ENCODE results near the gene PLPP1.
A peak's percentile ranks its signal among the peaks of the same experiment; 100 is the strongest.

PLPP1 gene

DNA sequence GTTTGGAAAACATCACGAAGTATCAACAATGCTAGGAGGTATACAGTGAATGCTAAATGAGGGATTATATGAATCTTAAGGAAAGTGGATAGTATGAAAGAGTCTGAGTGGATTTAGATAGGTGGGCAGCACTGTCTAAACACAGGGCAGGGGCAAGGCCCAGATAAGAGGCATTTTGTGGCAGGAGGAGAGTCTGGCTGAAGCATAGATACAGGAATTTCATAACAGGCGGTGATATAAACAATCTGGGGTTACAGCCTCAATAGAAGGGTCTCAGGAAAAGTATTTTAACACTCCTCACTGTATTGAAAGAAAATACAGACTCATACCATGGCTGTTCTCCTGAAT, 96.9 kb downstream of the PLPP1 start:
- no peak for TF ChIP-seq FOXK2 (IDR thresholded peaks at IDR 0.05)
- TF ChIP-seq BHLHE40 (IDR thresholded peaks at IDR 0.05; ENCODE audit: borderline replicate concordance): no peak
- TF ChIP-seq L3MBTL2 (conservative IDR thresholded peaks at IDR 0.05): no peak
- TF ChIP-seq, protein P1, sequence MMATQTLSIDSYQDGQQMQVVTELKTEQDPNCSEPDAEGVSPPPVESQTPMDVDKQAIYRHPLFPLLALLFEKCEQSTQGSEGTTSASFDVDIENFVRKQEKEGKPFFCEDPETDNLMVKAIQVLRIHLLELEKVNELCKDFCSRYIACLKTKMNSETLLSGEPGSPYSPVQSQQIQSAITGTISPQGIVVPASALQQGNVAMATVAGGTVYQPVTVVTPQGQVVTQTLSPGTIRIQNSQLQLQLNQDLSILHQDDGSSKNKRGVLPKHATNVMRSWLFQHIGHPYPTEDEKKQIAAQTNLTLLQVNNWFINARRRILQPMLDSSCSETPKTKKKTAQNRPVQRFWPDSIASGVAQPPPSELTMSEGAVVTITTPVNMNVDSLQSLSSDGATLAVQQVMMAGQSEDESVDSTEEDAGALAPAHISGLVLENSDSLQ (IDR thresholded peaks at IDR 0.05): no peak
- TF ChIP-seq LEF1 (IDR thresholded peaks at IDR 0.05; ENCODE audit: borderline replicate concordance): no peak
- no peak for TF ChIP-seq SUZ12 (IDR thresholded peaks at IDR 0.05)
- TF ChIP-seq ZNF384 (IDR thresholded peaks at IDR 0.05): no peak
- TF ChIP-seq FOXA1 (IDR thresholded peaks at IDR 0.05): no peak
- TF ChIP-seq HDGF (IDR thresholded peaks at IDR 0.05; ENCODE audit: borderline replicate concordance): no peak
- TF ChIP-seq TARDBP (IDR thresholded peaks at IDR 0.05): no peak
- TF ChIP-seq SP1 (IDR thresholded peaks at IDR 0.05): no peak
- no peak for TF ChIP-seq ELF4 (IDR thresholded peaks at IDR 0.05)
- no peak for TF ChIP-seq CTBP1 (IDR thresholded peaks at IDR 0.05; ENCODE audit: borderline replicate concordance)
- no peak for DNase-seq (ENCODE audit: extremely low spot score)
- CTCF ChIA-PET: no interaction called here
- POLR2A ChIA-PET: interaction anchor here (0.6 kb wide), 1 partner anchor 97 kb away, joined by 3 read pairs; the partner anchor contains the start of gene PLPP1

DNA sequence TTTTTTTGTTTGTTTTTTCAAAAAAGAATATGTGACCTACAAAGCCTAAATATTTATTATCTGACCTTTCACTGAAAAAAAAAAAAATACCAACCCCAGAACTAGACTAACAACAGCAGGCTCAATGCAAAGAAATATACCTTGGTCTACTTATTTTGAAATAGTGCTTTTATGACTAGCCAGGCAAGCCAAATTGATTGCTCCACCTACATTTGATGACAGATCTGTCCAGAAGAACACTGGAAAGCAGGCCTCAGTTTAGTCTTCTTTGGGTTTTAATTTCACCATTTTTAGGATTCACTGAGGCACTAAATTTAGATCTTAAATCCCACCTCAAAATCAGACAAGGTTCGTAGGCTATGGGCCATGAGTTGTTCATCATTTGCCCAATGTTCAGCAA, 97.3 kb downstream of the PLPP1 start:
- DNase-seq (ENCODE audit: extremely low spot score): no peak
- POLR2A ChIA-PET: interaction anchor here (0.6 kb wide), 1 partner anchor 97 kb away, joined by 3 read pairs; the partner anchor contains the start of gene PLPP1
- CTCF ChIA-PET: no interaction called here
- TF ChIP-seq BHLHE40 (IDR thresholded peaks at IDR 0.05; ENCODE audit: borderline replicate concordance) (no peak), TARDBP (IDR thresholded peaks at IDR 0.05) (no peak), ZNF384 (IDR thresholded peaks at IDR 0.05) (no peak), FOXM1 (IDR thresholded peaks at IDR 0.05; ENCODE audit: borderline replicate concordance) (no peak), ARNT (IDR thresholded peaks at IDR 0.05) (no peak), LEF1 (IDR thresholded peaks at IDR 0.05; ENCODE audit: borderline replicate concordance) (no peak), SUZ12 (IDR thresholded peaks at IDR 0.05) (no peak), FOXA1 (IDR thresholded peaks at IDR 0.05) (no peak), HDGF (IDR thresholded peaks at IDR 0.05; ENCODE audit: borderline replicate concordance) (no peak), FOXK2 (IDR thresholded peaks at IDR 0.05) (no peak), SP1 (IDR thresholded peaks at IDR 0.05) (no peak)
- TF ChIP-seq, protein P1 (IDR thresholded peaks at IDR 0.05): no peak

DNA sequence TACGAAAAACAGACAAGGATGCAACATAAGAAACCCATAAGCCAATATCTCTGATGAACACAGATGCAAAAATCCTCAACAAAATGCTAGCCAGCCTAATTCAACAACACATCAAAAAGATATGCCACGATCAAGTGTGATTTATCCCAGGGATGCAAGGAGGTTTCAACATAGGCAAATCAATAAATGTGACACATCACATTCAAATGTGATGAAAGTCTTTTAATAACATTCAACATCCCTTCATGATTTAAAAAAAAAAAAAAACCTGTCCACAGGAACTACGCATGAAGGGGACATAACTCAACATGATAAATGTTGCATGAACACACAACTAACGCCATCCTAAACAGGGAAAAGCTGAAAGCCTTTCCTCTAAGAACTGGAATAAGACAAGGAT, 102.2 kb downstream of the PLPP1 start:
- DNase-seq (ENCODE audit: extremely low spot score): no peak
- TF ChIP-seq FOXA1 (IDR thresholded peaks at IDR 0.05) (no peak), LEF1 (IDR thresholded peaks at IDR 0.05; ENCODE audit: borderline replicate concordance) (no peak), BHLHE40 (IDR thresholded peaks at IDR 0.05; ENCODE audit: borderline replicate concordance) (no peak), HDGF (IDR thresholded peaks at IDR 0.05; ENCODE audit: borderline replicate concordance) (no peak)
- CTCF ChIA-PET: no interaction called here
- POLR2A ChIA-PET: no interaction called here

DNA sequence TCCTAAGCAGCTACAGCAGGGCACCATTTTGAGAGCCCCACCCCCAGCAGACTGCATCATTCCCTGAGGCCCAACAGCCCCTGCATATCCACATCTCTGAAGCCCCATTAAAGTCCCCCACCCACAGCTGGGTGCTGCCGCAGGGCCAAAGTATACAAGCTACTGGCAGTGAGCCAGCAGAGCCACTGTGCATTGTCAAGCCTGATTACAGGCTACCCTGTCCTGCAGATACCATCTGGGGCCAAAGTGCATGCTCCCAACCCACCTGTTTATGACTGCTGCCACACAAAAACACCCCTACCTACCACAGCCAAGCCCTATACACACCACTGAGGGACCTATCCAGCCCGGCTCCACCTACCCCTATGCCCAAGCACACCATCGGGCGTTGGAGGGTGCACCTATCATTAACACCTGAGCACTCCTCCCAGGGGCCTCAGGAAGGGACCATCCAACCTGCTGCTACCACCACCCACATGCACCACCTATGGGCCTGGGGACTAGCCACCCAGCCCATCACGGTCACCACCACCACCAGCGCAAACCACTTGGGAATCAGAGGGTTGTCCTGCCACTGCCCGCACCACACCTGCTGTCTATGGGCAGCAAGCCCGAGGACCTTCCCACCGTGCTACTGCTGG, 105.0 kb downstream of the PLPP1 start:
- CTCF ChIA-PET: no interaction called here
- POLR2A ChIA-PET: no interaction called here
- no peak for DNase-seq (ENCODE audit: extremely low spot score)
- TF ChIP-seq L3MBTL2 (conservative IDR thresholded peaks at IDR 0.05) (0 out of 2 replicates have a peak, but pooled peaks have one; percentile 5), FOXA1 (IDR thresholded peaks at IDR 0.05) (no peak), LEF1 (IDR thresholded peaks at IDR 0.05; ENCODE audit: borderline replicate concordance) (no peak)

DNA sequence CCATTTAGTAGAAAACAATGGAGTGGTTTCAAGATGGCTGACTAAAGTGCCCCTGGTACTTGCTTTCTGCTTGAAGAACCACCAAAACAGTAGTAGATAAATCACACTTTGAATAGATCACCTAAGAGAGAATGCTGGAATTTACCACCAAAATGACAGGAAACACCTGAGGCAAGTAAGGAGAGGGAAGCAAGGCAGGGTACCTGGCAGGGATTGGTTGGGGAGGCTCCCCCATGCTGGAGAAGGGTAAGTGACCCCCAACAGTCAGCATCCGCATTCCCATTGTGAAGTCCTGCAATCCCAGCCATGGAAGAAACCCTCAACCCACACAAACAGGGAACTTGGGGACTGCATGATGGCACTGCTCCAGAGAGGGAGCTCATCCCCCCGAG, 105.5 kb downstream of the PLPP1 start:
- CTCF ChIA-PET: no interaction called here
- POLR2A ChIA-PET: no interaction called here

DNA sequence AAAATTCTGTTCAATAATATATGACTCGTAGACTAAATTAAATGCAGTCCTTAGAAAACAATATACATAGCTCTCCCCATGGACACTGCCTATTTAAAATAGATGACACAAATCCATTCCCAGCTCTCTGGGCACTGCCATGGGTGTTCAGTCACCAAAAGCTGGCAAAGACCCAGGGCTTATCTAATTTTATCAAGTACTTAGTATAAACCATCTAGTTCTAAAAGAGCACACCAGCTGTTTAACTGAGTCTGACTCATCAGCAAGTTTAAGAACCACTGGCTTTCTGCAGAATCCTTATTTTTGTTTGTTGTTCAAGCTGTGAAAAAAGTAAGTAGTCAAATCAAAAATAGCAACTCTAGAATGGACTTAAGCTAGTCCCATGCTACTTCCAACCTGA, 107.6 kb downstream of the PLPP1 start:
- no peak for DNase-seq (ENCODE audit: extremely low spot score)
- POLR2A ChIA-PET: no interaction called here
- CTCF ChIA-PET: no interaction called here
- TF ChIP-seq LEF1 (IDR thresholded peaks at IDR 0.05; ENCODE audit: borderline replicate concordance) (no peak), FOXA1 (IDR thresholded peaks at IDR 0.05) (no peak), ZNF384 (IDR thresholded peaks at IDR 0.05) (no peak), HDGF (IDR thresholded peaks at IDR 0.05; ENCODE audit: borderline replicate concordance) (no peak), SUZ12 (IDR thresholded peaks at IDR 0.05) (no peak), NFRKB (IDR thresholded peaks at IDR 0.05) (no peak), FOXK2 (IDR thresholded peaks at IDR 0.05) (no peak), TARDBP (IDR thresholded peaks at IDR 0.05) (no peak)

More for the DNA sequence above, 105.5 kb downstream of the PLPP1 start:
- no peak for DNase-seq (ENCODE audit: extremely low spot score)
- TF ChIP-seq HDGF (IDR thresholded peaks at IDR 0.05; ENCODE audit: borderline replicate concordance): no peak
- TF ChIP-seq FOXM1 (IDR thresholded peaks at IDR 0.05; ENCODE audit: borderline replicate concordance): no peak
- no peak for TF ChIP-seq SP1 (IDR thresholded peaks at IDR 0.05)

DNA sequence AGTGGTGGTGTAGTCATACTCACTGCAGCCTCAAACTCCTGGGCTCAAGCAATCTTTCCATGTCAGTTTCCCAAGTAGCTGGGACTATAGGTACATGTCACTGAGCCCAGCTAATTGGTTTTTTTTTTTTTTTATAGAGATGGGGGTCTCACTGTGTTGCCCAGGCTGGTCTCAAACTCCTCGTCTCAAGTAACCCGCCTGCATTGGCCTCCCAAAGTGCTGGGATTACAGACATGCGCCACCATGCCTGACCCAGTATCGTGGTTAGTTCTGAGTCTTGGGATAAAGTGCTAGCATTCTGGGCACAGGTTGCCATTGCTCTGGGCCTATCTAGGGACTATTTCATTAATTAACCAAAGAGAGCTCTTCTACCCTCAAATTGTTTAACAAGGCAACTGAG, 108.3 kb downstream of the PLPP1 start:
- DNase-seq (ENCODE audit: extremely low spot score): no peak
- ChIA-PET POLR2A (no interaction called here), CTCF (no interaction called here)
- TF ChIP-seq FOXA1 (IDR thresholded peaks at IDR 0.05) (no peak), L3MBTL2 (conservative IDR thresholded peaks at IDR 0.05) (no peak), FOXK2 (IDR thresholded peaks at IDR 0.05) (no peak), HDGF (IDR thresholded peaks at IDR 0.05; ENCODE audit: borderline replicate concordance) (no peak), SUZ12 (IDR thresholded peaks at IDR 0.05) (no peak)

DNA sequence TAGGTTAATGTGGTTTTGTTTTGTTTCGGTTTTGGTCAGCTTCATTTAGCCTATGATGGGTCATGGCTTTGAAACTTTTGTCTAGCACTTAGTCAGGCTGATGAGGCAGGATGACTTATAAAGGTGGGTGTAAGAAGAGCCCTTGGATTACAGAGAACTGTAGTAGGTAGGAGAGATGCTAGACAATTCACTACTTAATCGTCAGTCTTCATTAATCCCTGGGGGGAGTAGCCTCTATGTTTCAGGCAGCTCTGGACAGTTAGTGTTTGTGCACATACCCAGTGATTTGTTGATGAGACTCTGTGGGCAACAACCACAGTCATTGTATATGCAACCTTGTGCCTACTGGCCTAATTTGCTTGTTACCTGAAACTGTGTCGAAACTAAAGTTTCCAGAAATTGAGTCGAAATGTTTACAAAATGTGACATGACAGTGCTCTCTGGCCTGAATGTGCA, 113.7 kb downstream of the PLPP1 start:
- TF ChIP-seq NFRKB (IDR thresholded peaks at IDR 0.05) (no peak), FOXA1 (IDR thresholded peaks at IDR 0.05) (no peak), CTBP1 (IDR thresholded peaks at IDR 0.05; ENCODE audit: borderline replicate concordance) (no peak), SP1 (IDR thresholded peaks at IDR 0.05) (no peak), FOXM1 (IDR thresholded peaks at IDR 0.05; ENCODE audit: borderline replicate concordance) (no peak), TARDBP (IDR thresholded peaks at IDR 0.05) (no peak), FOXK2 (IDR thresholded peaks at IDR 0.05) (no peak), HDGF (IDR thresholded peaks at IDR 0.05; ENCODE audit: borderline replicate concordance) (no peak), ZNF384 (IDR thresholded peaks at IDR 0.05) (no peak), ARNT (IDR thresholded peaks at IDR 0.05) (no peak), LEF1 (IDR thresholded peaks at IDR 0.05; ENCODE audit: borderline replicate concordance) (no peak), BHLHE40 (IDR thresholded peaks at IDR 0.05; ENCODE audit: borderline replicate concordance) (no peak), L3MBTL2 (conservative IDR thresholded peaks at IDR 0.05) (no peak), SUZ12 (IDR thresholded peaks at IDR 0.05) (no peak), ELF4 (IDR thresholded peaks at IDR 0.05) (no peak)
- TF ChIP-seq, protein P1 (IDR thresholded peaks at IDR 0.05): no peak
- ChIA-PET POLR2A (no interaction called here), CTCF (no interaction called here)
- DNase-seq (ENCODE audit: extremely low spot score): no peak
